Measurements from ENCODE around the gene SAP30.

Gene SAP30

GRCh38 chr4:173370477-173371291, at the start of gene SAP30:
TSS of gene SAP30 (plus strand) at chr4:173370954. CDS start at chr4:173371183, 229 bp downstream.
- DNase-seq = peak; percentile 99

- no peak for DNase-seq
These were observed 45.6 kb upstream of the SAP30 start for GRCh38 chr4:173325007-173325736.

- no peak for DNase-seq
These were observed 42.4 kb upstream of the SAP30 start for GRCh38 chr4:173328236-173328901.

GRCh38 chr4:173330590-173330989, 40.2 kb upstream of the SAP30 start:
- DNase-seq = no peak

- peak; percentile 53 for DNase-seq
These were observed 38.7 kb upstream of the SAP30 start for GRCh38 chr4:173332021-173332487.

GRCh38 chr4:173332963-173333657, 37.6 kb upstream of the SAP30 start:
- peak; percentile 47 for DNase-seq

GRCh38 chr4:173333658-173334084, 37.1 kb upstream of the SAP30 start:
- peak; percentile 81 for DNase-seq

- DNase-seq = peak; percentile 100
These were observed 36.5 kb upstream of the SAP30 start, which contains the start of gene HMGB2 for GRCh38 chr4:173334085-173334890. TSS of gene HMGB2 (minus strand) at chr4:173334358. CDS start at chr4:173333649, 709 bp downstream.

GRCh38 chr4:173334891-173335752, 35.6 kb upstream of the SAP30 start:
- DNase-seq = peak; percentile 96

- no peak for DNase-seq
These were observed 33.3 kb upstream of the SAP30 start for GRCh38 chr4:173337463-173337862.

- DNase-seq = no peak
These were observed 26.8 kb upstream of the SAP30 start for GRCh38 chr4:173343832-173344397.

GRCh38 chr4:173345648-173346047, 25.1 kb upstream of the SAP30 start:
- DNase-seq = peak; percentile 53

- DNase-seq = no peak
These were observed 24.7 kb upstream of the SAP30 start for GRCh38 chr4:173346074-173346473.

- no peak for DNase-seq
These were observed 23.3 kb upstream of the SAP30 start for GRCh38 chr4:173347467-173347866.

- no peak for DNase-seq
These were observed 12.8 kb upstream of the SAP30 start for GRCh38 chr4:173357939-173358338.

- peak; percentile 55 for DNase-seq
These were observed 10.1 kb upstream of the SAP30 start for GRCh38 chr4:173360587-173361221.

GRCh38 chr4:173362666-173363065, 8.1 kb upstream of the SAP30 start:
- DNase-seq = no peak

- no peak for DNase-seq
These were observed 5.3 kb upstream of the SAP30 start for GRCh38 chr4:173365359-173365996.

- DNase-seq = no peak
These were observed 3.5 kb upstream of the SAP30 start for GRCh38 chr4:173367285-173367684.

Measured in hematopoietic multipotent progenitor cell treated with erythropoietin and hydrocortisone succinate and interleukin-3 and kit ligand, for 4 days (in vitro differentiated cells).